Esophagus squamous epithelium (tissue), 5 donors: ENCODE measurements around the gene NLK. TPM values are rescaled to one million over a fixed set of nuclear protein-coding genes. Genes with fewer than 3 reads are reported as not detected.
"Not testable (repeated sequence)": the region's sequence is repeated elsewhere in the genome, so short reads cannot be mapped to it uniquely, and the experiment has no call there.

Experiments used
- DNase-seq: peaks from one replicate; lab custom pipeline; 2025; lab: John Stamatoyannopoulos, UW
- H3K27ac ChIP-seq, 4 donors: fragments of 200-600 bp; sonication (generic); one replicate each; pipeline ENCODE4 v1.5.1; 2016 to 2019; ENCODE audit warnings: mild to moderate bottlenecking in 1 of 4
- H3K27me3 ChIP-seq, 4 donors: fragments of 200-600 bp; sonication (generic); 1 replicate in 3 of 4; 2 replicates in 1 of 4; pipeline versions ENCODE4 v1.5.1 to v1.6.0; 2017 to 2021; ENCODE audit warnings: antibody characterized with exemption in 1 of 4
- H3K36me3 ChIP-seq, 3 donors: fragments of 200-600 bp; sonication (generic); one replicate each; pipeline ENCODE4 v1.5.1; 2016 to 2019
- H3K4me1 ChIP-seq, 3 donors: fragments of 200-600 bp; sonication (generic); one replicate each; pipeline ENCODE4 v1.5.1; 2017 to 2019
- H3K4me3 ChIP-seq, 4 donors: fragments of 200-600 bp; sonication (generic); 1 replicate in 3 of 4; 2 replicates in 1 of 4; pipeline ENCODE4 v1.5.1; 2016 to 2019; ENCODE audit warnings: mild to moderate bottlenecking in 2 of 4, moderate library complexity in 1 of 4
- H3K9me3 ChIP-seq, 3 donors: fragments of 200-600 bp; sonication (generic); one replicate each; pipeline ENCODE4 v1.5.1; 2016 to 2019
- POLR2A ChIP-seq, 4 donors: fragments of 450-650 bp; IDR thresholded peaks; one replicate each; pipeline ENCODE4 v1.6.1; 2017; ENCODE audit warnings: antibody characterized with exemption in 4 of 4, mild to moderate bottlenecking in 4 of 4, moderate library complexity in 3 of 4
- WGBS, 2 donors: methylation state at CpG; one replicate each; pipeline ENCODE4 v1.1.5; 2018; 5-methylcytosine and 5-hydroxymethylcytosine counted together
- intact Hi-C: fragments of 100-400 bp; cut with DNase I; formaldehyde crosslinking; loops from one replicate; pipeline ENCODE4 v1.15.0; 2022
- small RNA-seq, 4 donors: library from RNA; depleted of rRNA; stranded (forward); fragments of <200 nt; gene quantifications; one replicate each; pipeline ENCODE3, GENCODE V24; 2016
- total RNA-seq, 4 donors: library from RNA; depleted of rRNA; stranded (reverse); fragments of >200 nt; gene quantifications; one replicate each; pipeline ENCODE4 v1.1.0, GENCODE V29; 2016
- TF ChIP-seq, protein P1 (sequence below), 6 experiments: fragments of 450-650 bp in 4 of 6; fragments of 200-600 bp in 2 of 6; sonication (generic) in 2 of 6; IDR thresholded peaks; one replicate each; pipeline ENCODE4 v1.5.1; 2016 to 2019; ENCODE audit warnings: antibody characterized with exemption in 6 of 6, mild to moderate bottlenecking in 4 of 6, moderate library complexity in 4 of 6
- donor health status: DM: yes; HTN: yes; CAD: no.

The NLK gene
- total RNA-seq, 4 donors from 2014 or later: 7.5 to 14.0 (median 11.4) TPM

DNA sequence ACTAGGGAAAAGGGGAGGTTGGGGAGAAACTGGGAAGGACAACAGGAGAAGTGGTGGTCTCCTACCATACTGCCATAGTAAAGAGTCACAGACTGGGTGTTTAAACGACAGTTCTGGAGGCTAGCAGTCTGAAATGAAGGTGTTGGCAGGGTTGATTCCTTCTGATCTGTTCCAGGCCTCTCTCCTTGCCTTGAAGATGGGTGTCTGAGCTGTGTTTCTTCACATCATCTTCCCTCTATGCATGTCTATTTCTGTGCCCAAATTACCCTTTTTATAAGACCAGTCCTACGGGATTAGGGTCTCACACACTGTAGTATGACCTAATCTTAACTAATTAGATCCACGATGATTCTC lies 196.8 kb downstream of the NLK start:
- Histone ChIP-seq H3K4me3 (no peak overlapping the region), H3K27me3 (no peaks in the 10 kb centered on the region), H3K9me3 (no peaks in the 10 kb centered on the region), H3K4me1 (peaks cover 0 to 20% (median 2%) of the 10 kb centered on the region in 3 donors), H3K27ac (no peak overlapping the region), H3K36me3 (no peaks in the 10 kb centered on the region)
- 61 to 66% methylated on average over 3 of the region's 3 CpGs for WGBS, 2 donors
- DNase-seq: no peak
- no peak for TF ChIP-seq POLR2A (IDR thresholded peaks at IDR 0.05)
- TF ChIP-seq, protein P1, sequence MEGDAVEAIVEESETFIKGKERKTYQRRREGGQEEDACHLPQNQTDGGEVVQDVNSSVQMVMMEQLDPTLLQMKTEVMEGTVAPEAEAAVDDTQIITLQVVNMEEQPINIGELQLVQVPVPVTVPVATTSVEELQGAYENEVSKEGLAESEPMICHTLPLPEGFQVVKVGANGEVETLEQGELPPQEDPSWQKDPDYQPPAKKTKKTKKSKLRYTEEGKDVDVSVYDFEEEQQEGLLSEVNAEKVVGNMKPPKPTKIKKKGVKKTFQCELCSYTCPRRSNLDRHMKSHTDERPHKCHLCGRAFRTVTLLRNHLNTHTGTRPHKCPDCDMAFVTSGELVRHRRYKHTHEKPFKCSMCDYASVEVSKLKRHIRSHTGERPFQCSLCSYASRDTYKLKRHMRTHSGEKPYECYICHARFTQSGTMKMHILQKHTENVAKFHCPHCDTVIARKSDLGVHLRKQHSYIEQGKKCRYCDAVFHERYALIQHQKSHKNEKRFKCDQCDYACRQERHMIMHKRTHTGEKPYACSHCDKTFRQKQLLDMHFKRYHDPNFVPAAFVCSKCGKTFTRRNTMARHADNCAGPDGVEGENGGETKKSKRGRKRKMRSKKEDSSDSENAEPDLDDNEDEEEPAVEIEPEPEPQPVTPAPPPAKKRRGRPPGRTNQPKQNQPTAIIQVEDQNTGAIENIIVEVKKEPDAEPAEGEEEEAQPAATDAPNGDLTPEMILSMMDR (IDR thresholded peaks at IDR 0.05): no peak
- intact Hi-C loops: no loop called here

DNA sequence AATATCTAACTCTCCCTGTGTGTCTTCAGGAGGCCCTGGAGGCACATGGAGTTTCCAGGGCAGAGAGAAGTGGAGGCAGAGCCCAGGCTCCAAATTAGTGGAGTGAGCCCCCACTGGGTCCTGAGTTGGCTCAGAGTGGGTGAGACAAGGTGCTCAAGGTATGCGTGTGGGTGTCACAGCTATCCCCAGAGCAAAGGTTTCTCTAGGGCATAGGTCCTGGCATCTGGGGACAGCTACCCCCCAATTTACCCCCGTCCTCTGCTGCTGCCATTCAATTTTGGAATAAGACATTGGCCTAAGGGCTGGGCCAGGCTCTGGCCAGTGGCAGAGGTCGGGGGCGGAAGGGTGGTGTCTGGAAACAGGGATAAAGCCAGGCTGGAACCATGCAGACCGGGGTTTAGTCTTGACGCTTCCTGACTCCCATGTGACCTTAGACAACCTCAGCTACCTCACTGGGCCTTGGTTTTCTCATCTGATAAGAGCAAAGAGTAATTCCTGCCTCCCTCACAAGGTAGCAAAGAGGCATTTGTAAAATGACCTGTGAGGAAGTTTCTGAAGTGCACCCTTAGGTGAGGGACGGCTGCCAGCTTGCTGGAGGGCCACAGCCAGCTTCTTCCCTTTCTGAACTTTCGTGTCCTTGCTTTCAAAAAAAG lies 198.3 kb downstream of the NLK start:
- no peak for TF ChIP-seq POLR2A (IDR thresholded peaks at IDR 0.05)
- TF ChIP-seq, protein P1 (IDR thresholded peaks at IDR 0.05): no peak
- no peak overlapping the region for H3K4me3 ChIP-seq
- H3K27me3 ChIP-seq: no peaks in the 10 kb centered on the region
- no peaks in the 10 kb centered on the region for H3K9me3 ChIP-seq
- 53 to 77% methylated on average over 2 to 8 of the region's 8 CpGs for WGBS, 2 donors
- no peak overlapping the region for H3K27ac ChIP-seq
- H3K4me1 ChIP-seq: peaks cover 0 to 4% (median 0%) of the 10 kb centered on the region in 3 donors
- H3K36me3 ChIP-seq: no peaks in the 10 kb centered on the region
- DNase-seq: no peak
- intact Hi-C loops: no loop called here

DNA sequence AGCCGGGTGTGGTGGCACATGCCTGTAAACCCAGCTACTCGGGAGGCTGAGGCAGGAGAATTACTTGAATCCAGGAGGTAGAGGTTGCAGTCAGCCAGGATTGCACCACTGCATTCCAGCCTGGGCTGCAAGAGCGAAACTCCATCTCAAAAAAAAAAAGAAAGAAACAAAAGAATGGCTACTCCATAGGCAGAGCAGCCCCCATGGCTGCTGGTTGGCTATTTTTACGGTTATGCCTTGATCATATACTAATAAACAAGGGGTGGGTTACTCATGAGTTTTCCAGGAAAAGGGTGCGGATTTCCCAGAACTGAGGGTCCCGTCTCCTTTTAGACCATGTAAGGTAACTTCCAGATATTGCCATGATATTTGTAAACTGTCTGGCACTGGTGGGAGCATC lies 200.3 kb downstream of the NLK start:
- Histone ChIP-seq H3K36me3 (no peaks in the 10 kb centered on the region), H3K4me3 (no peak overlapping the region), H3K9me3 (no peaks in the 10 kb centered on the region), H3K4me1 (no peaks in the 10 kb centered on the region), H3K27ac (no peak overlapping the region), H3K27me3 (no peaks in the 10 kb centered on the region)
- WGBS, 2 donors: 82 to 87% methylated on average over 6 of the region's 6 CpGs
- no peak for DNase-seq
- TF ChIP-seq POLR2A (IDR thresholded peaks at IDR 0.05): no peak
- TF ChIP-seq, protein P1 (IDR thresholded peaks at IDR 0.05): no peak
- intact Hi-C loops: no loop called here

DNA sequence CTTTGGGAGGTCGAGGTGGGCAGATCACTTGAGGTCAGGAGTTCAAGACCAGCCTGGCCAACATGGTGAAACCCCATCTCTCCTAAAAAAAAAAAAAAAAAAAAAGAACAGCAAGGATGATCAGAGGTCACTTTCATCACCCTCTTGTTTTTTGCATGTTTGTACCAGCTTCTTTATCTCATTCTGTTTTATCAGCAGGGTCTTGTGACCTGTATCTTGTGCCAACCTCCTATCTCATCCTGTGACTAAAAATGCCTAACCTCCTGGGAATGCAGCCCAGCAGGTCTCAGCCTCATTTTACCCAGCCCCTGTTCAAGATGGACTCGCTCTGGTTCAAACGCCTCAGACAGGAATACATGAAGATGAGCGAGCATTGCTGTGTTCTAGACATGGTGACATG lies 200.8 kb downstream of the NLK start:
- WGBS, 2 donors: 61 to 79% methylated on average over 2 to 4 of the region's 4 CpGs
- intact Hi-C loops: not testable (repeated sequence)

DNA sequence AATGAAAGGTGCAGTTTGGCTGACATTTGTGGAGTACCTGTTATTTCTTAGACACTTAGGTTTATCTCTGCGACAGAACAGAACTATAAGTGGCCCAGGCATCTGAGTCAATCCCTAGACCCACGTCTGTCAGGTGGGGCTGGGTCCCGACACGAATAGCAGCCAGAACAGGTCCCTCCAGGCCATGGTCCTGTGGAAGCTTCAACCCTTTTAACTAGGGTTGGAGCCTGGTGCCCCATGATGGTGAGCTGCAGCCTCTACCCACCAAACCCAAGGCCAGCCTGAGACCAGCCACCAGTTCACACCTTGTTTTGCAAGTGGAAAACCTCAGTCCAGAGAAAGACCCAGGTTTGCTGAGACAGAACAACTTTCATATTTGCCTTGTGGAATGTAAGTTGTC lies 202.0 kb downstream of the NLK start:
- Histone ChIP-seq H3K4me1 (no peaks in the 10 kb centered on the region), H3K27me3 (no peaks in the 10 kb centered on the region), H3K9me3 (no peaks in the 10 kb centered on the region), H3K36me3 (no peaks in the 10 kb centered on the region), H3K4me3 (no peak overlapping the region), H3K27ac (no peak overlapping the region)
- intact Hi-C loops: no loop called here
- DNase-seq: no peak
- TF ChIP-seq, protein P1 (IDR thresholded peaks at IDR 0.05): no peak
- TF ChIP-seq POLR2A (IDR thresholded peaks at IDR 0.05): no peak
- 67 to 84% methylated on average over 4 of the region's 4 CpGs for WGBS, 2 donors

More for the DNA sequence above, 200.8 kb downstream of the NLK start:
- not testable (repeated sequence) for H3K27me3 ChIP-seq, H3K9me3 ChIP-seq, H3K27ac ChIP-seq, H3K36me3 ChIP-seq, H3K4me3 ChIP-seq, H3K4me1 ChIP-seq, DNase-seq

Small RNA genes within 50 kb of the gene (small RNA-seq; reads per million reads assigned to genes)
- gene RF00006 (0 reads per million in 4 donors), gene RF00156 (0 to 0.09 (median 0) reads per million in 4 donors), gene RF00601 (0 reads per million in 4 donors), gene RPS29P22 (0 reads per million in 4 donors)

Other genes with a start within 250 kb of the NLK start
- gene NOS2, start 242.1 kb upstream of the NLK start, total RNA-seq: 1 to 10 TPM in 2 of 4 donors, under 1 TPM in 2; 0.11 to 2.7 (median 0.86) TPM
- gene LYRM9, start 149.3 kb upstream of the NLK start, total RNA-seq: 1 to 10 TPM; 1.7 to 9.8 (median 6.1) TPM